HG03175 (cell line): ENCODE measurements around the gene CEP72.
"Not testable (repeated sequence)": the region's sequence is repeated elsewhere in the genome, so short reads cannot be mapped to it uniquely, and the experiment has no call there.

Experiments used
- ATAC-seq: cut with Tn5 transposase; IDR thresholded peaks from one replicate; pipeline ENCODE4 v1.9.1; 2021; ENCODE audit warnings: mild to moderate bottlenecking, moderate library complexity; ENCODE audit not compliant: unreplicated experiment

The CEP72 gene

DNA sequence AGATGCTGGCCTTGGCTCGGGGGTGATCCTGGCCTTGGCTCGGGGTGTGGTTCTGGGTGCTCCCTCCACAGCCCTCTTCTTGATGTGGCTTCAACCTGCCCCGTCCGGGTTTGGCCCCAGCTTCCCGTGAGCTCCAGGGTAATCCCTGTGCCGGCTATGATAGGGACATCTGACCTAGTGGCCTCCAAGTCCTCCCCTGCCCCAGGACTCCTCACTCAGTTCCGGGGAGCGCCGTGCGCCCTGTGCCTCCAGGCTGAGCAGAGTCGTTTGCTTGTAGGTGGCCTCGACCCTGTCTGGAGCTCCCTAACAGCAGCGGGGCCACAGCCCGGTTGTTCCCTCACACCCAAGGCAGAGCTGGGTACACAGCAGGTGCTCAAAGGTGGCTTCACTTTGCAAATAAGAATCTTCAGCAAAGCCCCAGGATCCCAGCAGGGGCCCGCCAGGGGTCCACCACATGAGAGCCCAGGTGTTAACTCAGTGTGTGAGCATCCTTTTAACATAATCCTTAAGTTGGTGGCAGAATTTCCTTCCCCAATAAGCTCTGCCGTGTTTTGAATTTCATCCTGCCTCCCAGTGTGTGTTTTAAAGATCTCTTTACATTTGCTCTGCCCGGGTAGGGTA, 32.3 kb upstream of the CEP72 start:
- ATAC-seq = no peak

DNA sequence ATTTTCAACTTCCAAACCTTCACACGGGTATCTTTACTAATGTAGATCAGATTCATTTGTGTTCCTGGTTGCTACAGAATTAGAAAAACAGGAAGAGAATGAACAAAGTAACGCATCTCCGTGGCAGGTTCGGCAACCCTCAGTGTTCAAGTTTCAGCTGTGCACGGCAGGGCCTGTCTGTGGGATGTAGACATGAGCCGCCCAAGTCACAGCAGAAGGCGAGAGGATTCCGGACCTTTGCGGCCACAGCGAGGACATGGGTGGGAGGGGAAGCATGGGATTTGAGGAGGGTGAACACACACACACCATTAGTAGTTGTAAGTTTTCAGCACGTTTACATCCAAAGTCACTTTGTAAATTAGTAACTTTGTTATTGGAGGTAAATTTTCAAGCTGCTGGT, 31.7 kb upstream of the CEP72 start:
- no peak for ATAC-seq

DNA sequence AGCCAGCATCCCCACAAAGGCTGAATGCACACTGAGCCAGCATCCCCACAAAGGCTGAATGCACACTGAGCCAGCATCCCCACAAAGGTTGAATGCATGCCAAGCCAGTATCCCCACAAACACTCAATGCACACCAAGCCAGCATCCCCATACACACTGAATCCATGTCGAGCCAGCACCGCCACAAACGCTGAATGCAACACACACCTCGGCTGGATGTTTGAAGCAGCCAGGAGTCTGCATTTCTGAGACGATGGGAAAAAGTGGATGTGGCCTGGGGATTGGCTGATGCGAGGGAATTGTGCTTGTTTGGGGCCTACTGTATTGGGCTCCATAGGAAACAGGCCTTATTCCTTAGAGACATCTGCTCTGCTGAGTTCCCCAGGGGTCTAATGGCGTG, 30.9 kb upstream of the CEP72 start:
- ATAC-seq = no peak

DNA sequence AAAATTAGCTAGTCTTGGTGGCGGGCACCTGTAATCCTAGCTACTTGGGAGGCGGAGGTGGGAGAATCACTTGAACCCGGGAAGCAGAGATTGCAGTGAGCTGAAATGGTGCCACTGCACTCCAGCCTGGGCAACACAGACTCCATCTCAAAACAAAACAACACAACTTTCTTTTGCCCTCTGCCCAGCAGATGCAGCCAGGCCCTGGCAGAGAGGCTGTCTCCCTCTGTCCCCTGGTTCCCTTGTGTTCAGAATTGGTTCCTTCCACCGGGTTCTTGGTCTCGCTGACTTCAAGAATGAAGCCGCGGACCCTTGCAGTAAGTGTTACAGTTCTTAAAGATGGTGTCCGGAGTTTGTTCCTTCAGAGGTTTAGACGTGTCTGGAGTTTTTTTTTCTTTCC, 30.2 kb upstream of the CEP72 start:
- no peak for ATAC-seq

DNA sequence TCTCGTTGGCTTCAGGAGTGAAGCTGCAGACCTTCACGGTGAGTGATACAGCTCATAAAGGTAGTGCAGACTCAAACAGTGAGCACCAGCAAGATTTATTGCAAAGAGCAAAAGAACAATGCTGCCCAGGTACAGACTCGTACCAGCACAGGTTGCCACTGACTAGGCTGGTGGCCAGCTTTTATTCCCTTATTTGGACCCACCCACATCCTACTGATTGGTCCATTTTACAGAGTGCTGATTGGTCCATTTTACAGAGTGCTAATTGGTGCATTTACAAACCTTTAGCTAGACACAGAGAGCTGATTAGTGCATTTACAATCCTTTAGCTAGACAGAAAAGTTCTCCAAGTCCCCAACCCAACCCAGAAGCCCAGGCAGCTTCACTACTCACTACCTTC, 29.7 kb upstream of the CEP72 start:
- ATAC-seq = not testable (repeated sequence)

DNA sequence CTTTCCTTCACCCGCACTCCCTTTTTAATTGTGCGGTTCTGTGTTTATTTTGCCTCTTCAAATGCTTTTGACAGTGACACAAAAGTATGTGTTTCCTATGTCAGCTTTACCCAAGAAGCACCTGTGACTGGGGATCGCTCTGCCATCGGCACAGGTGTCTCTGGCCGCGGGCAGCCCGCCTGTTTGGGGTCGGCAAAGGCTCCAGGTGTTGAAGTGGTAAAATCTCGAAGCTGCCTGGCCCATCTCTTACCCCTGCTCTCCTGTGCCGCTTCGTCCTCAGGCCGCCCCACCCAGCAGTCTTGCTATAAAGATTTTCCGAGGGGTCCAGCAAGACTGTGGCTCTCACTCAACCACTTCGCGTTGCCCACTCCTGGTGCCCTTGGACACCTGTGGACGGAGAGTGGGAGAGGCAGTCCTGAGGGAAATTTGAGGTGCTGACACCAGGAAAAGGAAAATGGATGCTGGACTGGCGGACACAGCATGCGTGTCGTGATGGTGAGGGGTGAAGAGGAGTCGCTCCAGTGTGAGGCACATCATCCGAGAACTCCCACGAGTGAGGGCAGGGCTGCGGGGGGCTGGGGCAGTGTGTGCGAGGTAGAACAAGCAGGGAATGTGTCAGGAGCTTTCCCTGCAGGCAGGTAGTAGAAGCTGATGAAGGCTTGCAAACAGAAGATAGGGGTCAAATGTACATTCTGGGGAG, 29.1 kb upstream of the CEP72 start:
- no peak for ATAC-seq

DNA sequence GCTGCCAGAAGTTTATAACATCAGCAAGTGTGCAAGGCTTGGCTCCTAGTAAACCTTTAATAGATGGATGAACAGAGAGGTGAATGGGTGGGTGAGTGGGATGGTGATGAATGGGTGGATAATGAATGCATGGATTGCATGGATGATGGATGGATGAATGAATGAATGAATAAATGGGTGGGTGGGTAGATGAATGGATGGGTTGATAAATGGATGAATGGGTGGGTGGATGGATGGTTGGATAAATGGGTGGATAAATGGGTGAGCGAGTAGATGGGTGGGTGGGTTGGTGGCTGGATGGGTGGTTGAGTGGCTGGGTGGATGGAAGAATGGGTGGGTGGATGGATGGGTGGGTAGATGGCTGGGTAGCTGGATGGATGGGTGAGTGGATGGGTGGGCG, 28.5 kb upstream of the CEP72 start:
- no peak for ATAC-seq

DNA sequence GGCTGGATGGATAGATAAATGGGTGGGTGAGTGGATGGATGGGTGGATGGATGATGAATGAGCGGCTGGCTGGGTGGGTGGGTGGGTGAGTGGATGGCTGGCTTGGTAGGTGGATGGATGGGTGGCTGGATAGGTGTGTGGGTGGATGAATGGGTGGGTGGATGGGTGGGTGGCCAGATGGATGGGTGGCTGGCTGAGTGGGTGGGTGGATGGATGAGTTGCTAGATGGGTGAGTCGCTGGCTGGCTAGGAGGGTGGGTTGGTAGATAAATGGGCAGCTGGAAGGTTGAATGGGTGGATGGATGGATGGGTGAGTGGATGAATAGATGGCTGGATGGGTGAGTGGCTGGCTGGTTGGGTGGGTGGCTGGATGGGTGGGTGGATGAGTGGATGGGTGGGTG, 27.9 kb upstream of the CEP72 start:
- no peak for ATAC-seq

DNA sequence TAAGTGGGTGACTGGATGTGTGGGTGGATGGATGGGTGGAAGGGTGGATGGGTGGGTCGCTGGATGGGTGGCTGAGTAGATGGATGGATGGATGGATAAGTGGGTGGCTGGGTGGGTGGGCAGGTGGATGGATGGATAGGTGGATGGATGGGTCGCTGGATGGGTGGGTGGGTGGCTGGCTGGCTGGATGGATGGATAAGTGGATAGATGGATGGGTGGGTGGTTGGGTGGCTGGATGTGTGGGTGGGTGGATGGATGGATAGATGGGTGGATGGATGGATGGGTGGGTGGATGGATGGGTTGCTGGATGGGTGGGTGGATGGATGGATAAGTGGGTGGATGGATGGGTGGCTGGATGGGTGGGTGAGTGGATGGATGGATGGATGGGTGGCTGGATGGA, 27.3 kb upstream of the CEP72 start:
- ATAC-seq = no peak

DNA sequence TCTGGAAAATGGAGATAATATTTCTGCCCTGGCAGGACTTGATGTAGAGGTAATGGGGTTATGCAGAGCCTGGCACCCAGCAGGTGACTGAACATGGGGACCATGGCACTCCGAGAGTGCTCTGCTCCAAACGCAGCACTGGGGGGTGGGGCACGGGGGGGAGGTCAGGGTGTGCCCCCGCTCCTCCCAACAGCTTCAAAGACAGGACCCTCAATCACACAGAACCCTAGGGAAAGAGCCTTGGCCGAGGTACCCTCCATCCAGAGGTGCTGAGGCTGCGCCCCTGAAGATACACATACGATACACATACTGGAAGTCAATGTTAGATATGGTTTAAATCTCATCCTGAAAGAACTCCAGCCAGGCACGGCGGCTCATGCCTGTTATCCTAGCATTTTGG, 26.6 kb upstream of the CEP72 start:
- no peak for ATAC-seq

DNA sequence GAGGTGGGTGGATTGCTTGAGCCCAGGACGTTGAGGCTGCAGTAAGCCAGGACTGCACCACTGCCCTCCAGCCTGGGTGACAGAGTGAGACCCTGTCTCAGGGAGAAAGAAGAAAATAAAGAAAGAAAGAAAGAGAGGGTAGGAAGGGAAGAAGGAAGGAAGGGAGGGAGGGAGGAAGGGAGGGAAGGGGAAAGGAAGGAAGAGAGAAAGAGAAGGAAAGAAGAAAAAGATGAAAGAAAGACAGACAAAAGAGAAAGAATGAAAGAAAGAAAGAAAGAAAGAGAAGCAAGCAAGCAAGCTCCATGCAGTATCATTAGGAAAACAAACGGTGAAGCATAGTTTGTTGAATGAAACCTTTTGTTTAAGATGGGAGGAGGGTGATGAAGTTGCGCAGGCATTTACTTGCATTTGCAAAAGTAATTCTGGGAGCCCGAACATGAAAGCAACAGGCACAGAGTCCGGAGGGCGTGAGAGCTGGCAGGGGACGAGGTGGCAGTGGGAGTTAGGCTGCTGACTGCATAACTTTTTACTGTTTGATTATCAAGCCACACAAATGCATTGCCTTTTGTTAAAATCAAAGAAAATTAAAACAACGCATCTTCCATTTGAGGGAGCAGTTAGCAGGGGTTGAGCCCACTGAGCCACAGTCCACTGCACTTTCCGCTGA, 26.0 kb upstream of the CEP72 start:
- ATAC-seq = no peak

DNA sequence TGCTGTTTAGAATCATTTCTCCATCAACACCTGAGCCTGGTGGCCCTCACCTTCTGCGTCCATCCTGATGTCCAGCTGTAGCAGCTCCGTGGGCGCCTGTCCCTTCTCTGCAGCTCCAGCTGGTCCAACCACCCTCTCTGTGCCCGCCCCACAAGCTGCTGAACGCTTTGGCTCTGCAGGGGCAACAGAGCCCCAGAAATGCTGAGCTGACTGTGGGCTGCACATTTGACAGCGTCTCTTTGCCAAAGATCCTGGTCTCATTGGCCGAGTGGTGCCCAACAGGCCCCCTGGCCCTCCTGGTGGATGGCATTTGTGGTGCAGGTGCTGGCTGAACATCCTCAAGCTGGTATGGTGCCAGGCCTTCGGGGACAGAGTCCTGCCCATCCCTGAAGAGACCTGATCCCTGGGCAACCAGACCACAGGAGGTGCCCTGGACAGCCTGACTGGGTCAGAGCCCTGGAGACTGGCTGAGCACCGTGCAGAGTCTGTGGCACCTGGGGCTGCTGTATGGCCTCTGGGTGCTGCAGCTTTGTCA, 25.3 kb upstream of the CEP72 start:
- no peak for ATAC-seq

DNA sequence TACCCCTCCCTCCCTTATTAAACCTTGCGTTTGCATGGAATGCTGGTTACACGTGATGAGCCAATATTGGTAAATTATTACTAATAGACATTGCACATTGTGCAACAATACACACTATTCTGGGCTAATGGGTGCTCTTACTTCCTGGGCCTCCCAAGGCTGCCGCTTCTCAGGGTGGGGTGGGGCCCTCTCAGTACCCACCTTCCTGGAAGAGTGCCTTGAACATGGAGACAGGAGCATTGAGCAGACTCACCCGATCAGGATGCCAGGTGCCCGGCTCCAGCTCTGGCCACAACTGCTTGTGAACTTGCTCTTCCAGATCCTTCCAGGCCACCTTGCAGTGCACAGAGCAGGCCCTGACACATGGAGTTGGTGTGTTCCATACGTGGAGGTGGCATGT, 24.7 kb upstream of the CEP72 start:
- ATAC-seq = no peak

DNA sequence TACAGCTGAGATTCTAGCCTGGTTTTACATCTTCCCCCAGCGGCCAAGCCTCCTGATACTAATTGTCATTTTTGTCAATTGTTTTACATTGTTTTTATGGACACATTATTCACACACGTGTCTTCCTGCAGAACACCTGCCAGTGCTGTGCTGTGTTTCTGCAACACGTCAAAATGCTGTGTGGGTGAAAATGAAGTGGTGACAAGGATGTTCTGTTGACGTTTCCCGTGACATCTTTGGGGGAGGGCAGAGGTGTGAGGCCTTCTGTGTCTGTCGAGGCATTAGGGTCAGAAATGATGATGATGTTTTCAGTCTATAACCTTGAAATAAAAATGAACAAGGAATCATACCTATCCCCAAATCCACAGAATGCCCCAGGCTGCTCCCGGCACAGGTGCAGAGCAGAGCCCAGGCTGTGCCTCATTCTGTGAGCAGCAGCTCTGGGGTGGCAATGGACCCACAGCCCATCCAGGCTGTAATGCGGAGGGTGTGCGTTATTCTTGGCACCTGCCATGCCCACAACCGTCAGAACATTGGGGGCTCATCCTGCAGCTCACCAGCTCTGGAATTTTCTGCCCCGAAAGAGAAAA, 23.6 kb upstream of the CEP72 start:
- ATAC-seq = no peak

DNA sequence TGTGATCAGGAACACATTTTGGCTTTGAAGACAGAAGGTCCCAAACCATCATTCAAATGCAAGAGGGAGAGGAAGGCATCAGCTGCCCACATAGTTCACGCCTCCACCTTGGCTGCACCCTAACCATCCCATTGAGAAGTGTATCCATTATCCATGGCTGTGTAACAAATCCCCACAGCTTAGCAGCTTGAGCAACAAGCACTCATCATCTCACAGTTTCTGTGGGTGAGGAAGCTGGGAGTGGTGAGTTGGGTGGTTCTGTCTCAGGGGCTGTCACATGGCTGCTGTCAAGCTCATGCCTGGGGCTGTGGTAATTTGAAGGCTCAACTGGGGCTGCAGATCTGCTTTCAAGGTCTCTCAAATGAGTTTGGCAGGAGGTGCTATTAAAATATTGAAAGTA, 23.0 kb upstream of the CEP72 start:
- ATAC-seq = no peak

DNA sequence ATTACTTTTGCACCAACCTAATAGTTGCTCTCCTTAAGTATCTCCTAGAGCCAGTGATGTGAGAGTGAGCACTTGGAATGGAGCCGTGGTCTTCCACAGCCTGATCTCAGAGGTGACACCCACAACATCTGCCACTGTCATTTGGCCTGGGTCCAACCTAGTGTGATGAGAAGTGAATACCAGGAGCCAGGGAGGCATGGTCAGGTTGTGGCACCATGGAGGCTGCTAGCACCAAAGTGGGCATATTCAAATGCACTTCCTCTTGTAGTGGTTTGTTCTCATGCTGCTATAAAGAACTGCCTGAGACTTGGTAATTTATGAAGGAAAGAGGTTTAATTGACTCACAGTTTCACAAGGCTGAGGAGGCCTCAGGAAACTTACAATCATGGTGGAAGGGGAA, 22.6 kb upstream of the CEP72 start:
- ATAC-seq = no peak

DNA sequence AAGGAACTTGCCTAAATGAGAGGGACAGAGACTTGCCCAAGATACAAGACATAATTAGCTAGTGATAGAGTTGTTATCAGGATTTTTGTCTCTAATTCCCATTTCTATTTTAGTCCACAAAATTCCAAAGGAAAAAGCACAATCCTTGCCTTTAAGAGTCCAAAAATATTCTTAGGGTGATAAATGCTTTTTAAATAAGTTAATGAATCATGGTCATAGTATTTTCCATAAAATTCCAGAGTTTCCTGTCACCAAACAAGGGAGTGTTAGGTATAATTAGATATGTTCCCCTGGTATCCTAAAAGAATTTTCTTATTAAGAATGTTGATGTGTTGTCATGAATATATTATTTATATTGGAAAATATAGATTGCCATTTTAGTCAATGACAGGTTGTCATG, 21.8 kb upstream of the CEP72 start:
- ATAC-seq = no peak

DNA sequence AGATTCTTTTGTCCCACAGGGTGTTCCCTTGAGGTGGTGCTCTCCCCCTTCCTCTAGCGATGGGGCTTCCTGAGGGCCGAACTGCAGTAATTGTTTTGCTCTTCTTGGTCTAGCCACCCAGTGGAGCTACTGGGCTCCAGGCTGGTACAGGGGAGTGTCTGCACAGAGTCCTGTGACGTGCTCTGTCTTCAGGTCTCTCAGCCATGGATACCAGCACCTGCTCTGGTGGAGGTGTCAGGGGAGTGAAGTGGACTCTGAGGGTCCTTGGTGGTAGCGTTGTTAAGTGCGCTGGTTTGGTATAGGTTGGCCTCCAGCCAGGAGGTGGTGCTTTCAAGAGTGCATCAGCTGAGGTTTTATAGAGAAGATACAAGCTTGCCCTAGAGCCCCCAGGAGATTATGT, 20.4 kb upstream of the CEP72 start:
- ATAC-seq = no peak

DNA sequence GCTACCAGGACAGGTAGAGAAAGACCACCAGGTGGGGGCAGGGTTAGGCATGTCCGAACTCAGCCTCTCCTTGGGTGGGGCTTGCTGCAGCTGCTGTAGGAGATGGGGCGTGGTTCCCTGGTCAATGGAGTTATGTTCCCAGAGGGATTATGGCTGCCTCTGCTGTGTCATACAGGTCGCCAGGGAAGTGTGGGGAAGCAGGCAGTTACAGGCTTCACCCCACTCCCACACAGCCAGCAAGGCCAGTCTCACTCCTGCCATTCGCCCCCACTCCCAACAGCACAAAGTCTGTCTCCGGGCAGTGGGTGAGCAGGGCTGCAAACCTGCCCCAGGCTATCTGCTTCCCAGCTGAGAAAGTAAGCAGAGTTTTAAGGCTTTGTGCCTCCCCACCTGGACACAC, 20.0 kb upstream of the CEP72 start:
- ATAC-seq = no peak

DNA sequence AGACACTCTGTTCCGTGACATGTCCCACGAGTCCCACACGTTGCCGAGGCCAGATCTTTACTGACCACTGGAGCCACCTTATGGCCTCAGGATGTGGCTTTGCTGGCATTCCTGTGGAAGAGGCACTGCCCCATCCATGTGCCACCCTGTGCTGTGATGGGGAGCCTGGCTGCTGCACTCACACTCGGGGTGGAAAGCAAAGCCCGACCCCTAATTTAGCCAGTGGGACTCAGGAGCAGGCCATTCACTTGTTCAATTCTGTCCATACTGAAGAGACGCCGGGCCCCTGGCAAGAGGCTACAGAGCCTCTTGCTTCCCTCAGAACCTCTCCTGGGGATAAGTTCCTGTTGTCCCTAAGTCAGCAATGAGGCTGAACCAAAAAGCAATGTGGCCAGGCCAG, 18.6 kb upstream of the CEP72 start:
- no peak for ATAC-seq

DNA sequence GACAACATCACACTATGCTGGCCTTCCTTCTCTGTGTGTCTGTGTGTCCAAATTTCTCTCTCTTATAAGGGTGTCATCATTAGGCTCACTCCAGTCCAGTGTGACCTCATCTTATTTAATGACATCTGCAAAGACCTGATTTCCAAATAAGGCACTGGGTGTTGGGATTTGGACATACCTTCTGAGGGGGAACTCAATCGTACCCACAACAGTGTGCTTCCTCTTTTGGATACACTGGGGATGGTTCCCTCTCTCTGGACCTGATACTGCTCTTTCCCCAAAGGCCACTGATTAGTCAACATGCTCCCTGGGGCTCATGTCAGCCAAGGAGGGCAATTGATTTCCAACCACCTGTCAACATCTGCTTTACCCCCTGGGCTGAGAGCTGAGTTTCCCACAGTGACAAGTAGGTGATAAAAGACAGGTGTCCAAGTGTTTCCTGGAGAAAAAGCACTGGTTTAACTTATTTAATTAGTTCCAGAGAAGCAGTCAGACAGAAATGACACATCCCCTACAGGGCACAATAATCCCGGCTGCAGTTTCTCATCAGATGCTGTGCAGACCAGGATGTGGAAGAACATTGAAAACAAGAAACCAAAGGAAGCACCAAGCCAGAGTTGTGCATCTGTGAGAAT, 17.8 kb upstream of the CEP72 start:
- ATAC-seq = no peak
